DOHH2 (cell line): ENCODE measurements around the gene ERC2.

Source experiments
- H3F3A ChIP-seq: fragments of 200-600 bp; sonication (generic), shearing (Covaris generic); 2 replicates; pipeline ENCODE4 v1.6.0; 2016; ENCODE audit warnings: antibody characterized with exemption, mild to moderate bottlenecking; ENCODE audit not compliant: control insufficient read depth, insufficient read depth
- H3K27ac ChIP-seq: fragments of 200-600 bp; sonication (generic); 2 replicates; pipeline ENCODE4 v1.5.1; 2014; ENCODE audit warnings: low read depth, mild to moderate bottlenecking, low read length, moderate library complexity
- H3K27me3 ChIP-seq: fragments of 200-600 bp; sonication (generic); 2 replicates; pipeline ENCODE4 v1.6.1; 2014; ENCODE audit warnings: mild to moderate bottlenecking, low read length, mixed read lengths; ENCODE audit not compliant: control insufficient read depth
- H3K36me3 ChIP-seq: fragments of 200-600 bp; sonication (generic); 2 replicates; pipeline ENCODE4 v1.6.1; 2014; ENCODE audit warnings: mild to moderate bottlenecking, low read length, moderate library complexity, mixed read lengths; ENCODE audit not compliant: control insufficient read depth
- H3K4me1 ChIP-seq: fragments of 200-600 bp; sonication (generic); 2 replicates; pipeline ENCODE4 v1.6.1; 2014; ENCODE audit warnings: mild to moderate bottlenecking, low read length, mixed read lengths; ENCODE audit not compliant: control insufficient read depth
- H3K4me2 ChIP-seq: fragments of 200-600 bp; sonication (generic); 2 replicates; pipeline ENCODE4 v1.6.0; 2014; ENCODE audit warnings: mild to moderate bottlenecking, low read length, moderate library complexity
- H3K4me3 ChIP-seq: fragments of 200-600 bp; sonication (generic); 2 replicates; pipeline ENCODE4 v1.5.1; 2014; ENCODE audit warnings: mild to moderate bottlenecking, low read length, mixed read lengths
- H3K79me2 ChIP-seq: fragments of 200-600 bp; sonication (generic); 2 replicates; pipeline ENCODE4 v1.6.1; 2014; ENCODE audit warnings: mild to moderate bottlenecking, low read length, mixed read lengths; ENCODE audit not compliant: control insufficient read depth
- H3K9me2 ChIP-seq: fragments of 200-600 bp; sonication (generic); replicated peaks from 2 replicates; pipeline ENCODE4 v1.6.1; 2014; ENCODE audit warnings: mild to moderate bottlenecking, low read length, mixed read lengths; ENCODE audit not compliant: control insufficient read depth
- H3K9me3 ChIP-seq: fragments of 200-600 bp; sonication (generic); 2 replicates; pipeline ENCODE4 v1.6.1; 2014; ENCODE audit warnings: antibody characterized with exemption, low read length, mixed read lengths; ENCODE audit not compliant: control insufficient read depth, insufficient read depth
- H4K20me1 ChIP-seq: fragments of 200-600 bp; sonication (generic); 2 replicates; pipeline ENCODE4 v1.6.0; 2014; ENCODE audit warnings: low read depth, mild to moderate bottlenecking, antibody characterized with exemption, low read length, moderate library complexity; ENCODE audit not compliant: control insufficient read depth, insufficient read depth
- EZH2phosphoT487 ChIP-seq: fragments of 200-600 bp; sonication (generic); IDR thresholded peaks from 2 replicates; pipeline ENCODE4 v1.6.1; 2017; ENCODE audit warnings: borderline replicate concordance, mild to moderate bottlenecking, antibody characterized with exemption, low read length, moderate library complexity, mixed read lengths
- TF ChIP-seq, protein P1 (sequence below): fragments of 200-600 bp; sonication (generic); IDR thresholded peaks from one replicate; pipeline ENCODE4 v1.5.1; 2014; ENCODE audit warnings: antibody characterized with exemption, mild to moderate bottlenecking, low read depth, low read length; ENCODE audit not compliant: poor library complexity, severe bottlenecking

Gene ERC2

DNA sequence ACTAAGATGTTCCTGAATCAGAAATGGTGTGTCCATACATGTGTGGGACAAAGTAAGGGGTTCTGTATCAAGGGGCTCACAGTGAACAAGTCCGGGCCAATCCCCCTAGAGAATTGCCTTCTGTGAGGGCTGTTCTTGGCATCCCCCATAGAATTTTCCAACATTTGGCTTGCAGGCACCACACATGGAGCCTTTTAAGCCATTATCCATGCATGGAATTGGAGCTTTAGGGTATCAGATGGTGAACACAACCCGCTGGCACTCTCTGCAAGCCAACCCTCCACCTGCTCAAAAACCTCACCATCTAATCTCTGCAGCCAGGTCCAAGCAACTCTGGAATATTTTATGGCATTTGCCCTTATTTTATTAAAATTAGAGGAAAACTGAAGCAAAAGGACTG lies 278.7 kb downstream of the ERC2 start:
- Histone ChIP-seq H3K36me3 (no peaks in the 10 kb centered on the region), H3K4me3 (no peak overlapping the region), H4K20me1 (no peaks in the 10 kb centered on the region), H3F3A (no peaks in the 10 kb centered on the region), H3K9me3 (no peaks in the 10 kb centered on the region), H3K79me2 (no peaks in the 10 kb centered on the region), H3K27me3 (no peaks in the 10 kb centered on the region), H3K4me1 (no peaks in the 10 kb centered on the region), H3K27ac (no peak overlapping the region), H3K9me2 (no peaks in the 10 kb centered on the region), H3K4me2 (no peak overlapping the region)
- TF ChIP-seq EZH2phosphoT487 = no peak
- TF ChIP-seq, protein P1, sequence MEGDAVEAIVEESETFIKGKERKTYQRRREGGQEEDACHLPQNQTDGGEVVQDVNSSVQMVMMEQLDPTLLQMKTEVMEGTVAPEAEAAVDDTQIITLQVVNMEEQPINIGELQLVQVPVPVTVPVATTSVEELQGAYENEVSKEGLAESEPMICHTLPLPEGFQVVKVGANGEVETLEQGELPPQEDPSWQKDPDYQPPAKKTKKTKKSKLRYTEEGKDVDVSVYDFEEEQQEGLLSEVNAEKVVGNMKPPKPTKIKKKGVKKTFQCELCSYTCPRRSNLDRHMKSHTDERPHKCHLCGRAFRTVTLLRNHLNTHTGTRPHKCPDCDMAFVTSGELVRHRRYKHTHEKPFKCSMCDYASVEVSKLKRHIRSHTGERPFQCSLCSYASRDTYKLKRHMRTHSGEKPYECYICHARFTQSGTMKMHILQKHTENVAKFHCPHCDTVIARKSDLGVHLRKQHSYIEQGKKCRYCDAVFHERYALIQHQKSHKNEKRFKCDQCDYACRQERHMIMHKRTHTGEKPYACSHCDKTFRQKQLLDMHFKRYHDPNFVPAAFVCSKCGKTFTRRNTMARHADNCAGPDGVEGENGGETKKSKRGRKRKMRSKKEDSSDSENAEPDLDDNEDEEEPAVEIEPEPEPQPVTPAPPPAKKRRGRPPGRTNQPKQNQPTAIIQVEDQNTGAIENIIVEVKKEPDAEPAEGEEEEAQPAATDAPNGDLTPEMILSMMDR = no peak

DNA sequence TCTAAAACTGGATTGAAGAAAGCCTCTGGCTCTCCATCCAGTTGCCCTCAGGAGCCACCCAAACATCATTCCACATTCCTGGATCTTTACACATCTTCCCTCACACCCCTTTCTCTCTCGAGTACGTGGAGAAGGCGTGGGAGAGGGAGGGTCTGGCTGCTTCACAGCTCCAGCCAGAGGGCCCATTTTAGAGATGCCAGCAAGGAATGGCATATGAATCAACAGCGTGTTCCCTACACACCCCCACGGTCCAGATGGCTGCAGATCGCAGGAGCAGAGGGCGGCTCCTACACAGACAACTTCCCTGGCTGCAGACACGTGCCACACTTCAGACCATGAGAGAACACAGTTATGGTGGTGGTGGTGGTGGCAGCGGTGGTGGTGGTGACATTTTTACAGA lies 280.1 kb downstream of the ERC2 start:
- no peak overlapping the region for H3K4me3 ChIP-seq
- H3K79me2 ChIP-seq = no peaks in the 10 kb centered on the region
- H3K27ac ChIP-seq = no peak overlapping the region
- no peaks in the 10 kb centered on the region for H3K36me3 ChIP-seq
- no peaks in the 10 kb centered on the region for H3K9me3 ChIP-seq
- H3F3A ChIP-seq = no peaks in the 10 kb centered on the region
- no peaks in the 10 kb centered on the region for H3K27me3 ChIP-seq
- no peak overlapping the region for H3K4me2 ChIP-seq
- no peaks in the 10 kb centered on the region for H3K4me1 ChIP-seq
- H3K9me2 ChIP-seq = no peaks in the 10 kb centered on the region
- no peaks in the 10 kb centered on the region for H4K20me1 ChIP-seq
- TF ChIP-seq EZH2phosphoT487 = no peak
- TF ChIP-seq, protein P1 = no peak

DNA sequence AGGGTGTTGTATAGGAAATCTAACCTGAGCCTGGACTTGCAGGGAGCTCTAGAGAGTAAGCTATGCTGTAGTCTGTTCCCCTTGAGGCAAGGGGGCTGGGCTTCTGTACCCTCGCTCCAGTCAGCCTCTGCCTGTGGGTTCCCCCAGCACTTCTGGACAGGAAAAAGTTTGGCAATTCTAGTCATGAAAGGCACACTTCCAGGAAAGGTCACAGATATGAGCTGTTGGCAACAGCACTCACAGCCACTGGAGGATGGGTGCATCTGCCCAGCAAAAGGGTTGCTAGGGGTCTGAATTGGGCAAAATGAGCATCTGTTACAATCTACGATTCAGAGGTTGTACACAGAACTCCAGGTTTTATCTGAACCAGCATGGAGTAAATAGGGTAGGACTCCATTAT lies 281.2 kb downstream of the ERC2 start:
- Histone ChIP-seq H3K79me2 (no peaks in the 10 kb centered on the region), H3K27me3 (no peaks in the 10 kb centered on the region), H3K9me3 (no peaks in the 10 kb centered on the region), H3K4me1 (no peaks in the 10 kb centered on the region), H3F3A (no peaks in the 10 kb centered on the region), H3K27ac (no peak overlapping the region), H3K4me3 (no peak overlapping the region), H3K4me2 (no peak overlapping the region), H3K36me3 (no peaks in the 10 kb centered on the region), H4K20me1 (no peaks in the 10 kb centered on the region), H3K9me2 (no peaks in the 10 kb centered on the region)
- TF ChIP-seq, protein P1 = no peak
- no peak for TF ChIP-seq EZH2phosphoT487

DNA sequence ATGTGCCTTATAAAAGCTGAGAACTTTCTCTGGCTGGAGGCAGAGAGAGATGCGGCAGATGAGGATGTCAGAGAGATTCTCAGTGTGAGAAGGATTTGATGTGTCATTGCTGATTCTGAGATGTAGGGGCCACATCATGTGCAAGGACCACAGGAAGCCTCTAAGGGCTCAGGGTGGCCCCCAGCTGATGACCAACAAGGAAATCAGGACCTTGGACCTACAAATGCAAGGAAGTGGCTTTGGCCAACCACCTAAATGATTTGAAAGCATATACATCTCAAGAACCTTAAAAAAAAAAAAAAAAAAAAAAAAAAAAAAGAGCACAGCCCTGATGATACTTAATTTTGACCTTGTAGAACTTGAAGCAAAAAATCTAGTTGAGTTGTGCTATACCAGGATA lies 282.4 kb downstream of the ERC2 start:
- Histone ChIP-seq H3K9me3 (no peaks in the 10 kb centered on the region), H3K27me3 (no peaks in the 10 kb centered on the region), H3K4me2 (no peak overlapping the region), H3K9me2 (no peaks in the 10 kb centered on the region), H3K79me2 (no peaks in the 10 kb centered on the region), H3K4me3 (no peak overlapping the region), H4K20me1 (no peaks in the 10 kb centered on the region), H3K36me3 (no peaks in the 10 kb centered on the region), H3K4me1 (no peaks in the 10 kb centered on the region), H3K27ac (no peak overlapping the region), H3F3A (no peaks in the 10 kb centered on the region)
- TF ChIP-seq, protein P1 = no peak
- no peak for TF ChIP-seq EZH2phosphoT487
